Right lobe of liver (tissue), 6 donors: ENCODE measurements around the gene CDH13. TPM values are rescaled to one million over a fixed set of nuclear protein-coding genes. Genes with fewer than 3 reads are reported as not detected.

Source experiments
- ATAC-seq, 4 donors: fragments of 200-7000 bp; cut with Tn5 transposase; one replicate each; pipeline ENCODE4 v1.9.1; 2020; ENCODE audit warnings: mild to moderate bottlenecking in 4 of 4, moderate library complexity in 4 of 4
- DNase-seq, 3 donors: peaks; one replicate each; pipeline ENCODE4 v3.0.0-alpha.2; 2020
- H3K27ac ChIP-seq, 3 donors: fragments of 200-600 bp; one replicate each; pipeline ENCODE4 v1.8.0; 2022
- H3K27me3 ChIP-seq, 2 donors: fragments of 200-600 bp; one replicate each; pipeline ENCODE4 v1.8.0; 2022
- H3K36me3 ChIP-seq, 4 donors: fragments of 200-600 bp; sonication (generic) in 1 of 4; one replicate each; pipeline versions ENCODE4 v1.5.1 to v1.8.0; 2017 to 2022; ENCODE audit warnings: control low read depth in 1 of 4
- H3K4me1 ChIP-seq, 4 donors: fragments of 200-600 bp; sonication (generic) in 1 of 4; one replicate each; pipeline versions ENCODE4 v1.5.1 to v1.8.0; 2017 to 2022; ENCODE audit warnings: control low read depth in 1 of 4
- H3K4me3 ChIP-seq, 3 donors: fragments of 200-600 bp; one replicate each; pipeline ENCODE4 v1.8.0; 2022
- H3K9me3 ChIP-seq, 4 donors: fragments of 200-600 bp; sonication (generic) in 1 of 4; one replicate each; pipeline versions ENCODE4 v1.5.1 to v1.8.0; 2017 to 2022; ENCODE audit warnings: control low read depth in 1 of 4
- CTCF ChIP-seq, 4 donors: fragments of 200-600 bp in 3 of 4; fragments of 450-650 bp in 1 of 4; IDR thresholded peaks; one replicate each; pipeline versions ENCODE4 v1.5.1 to v1.8.0; 2016 to 2022; ENCODE audit warnings: antibody characterized with exemption in 4 of 4, mild to moderate bottlenecking in 2 of 4
- POLR2A ChIP-seq: fragments of 450-650 bp; IDR thresholded peaks from one replicate; pipeline ENCODE4 v1.6.1; 2017; ENCODE audit warnings: antibody characterized with exemption, mild to moderate bottlenecking
- WGBS: methylation state at CpG from one replicate; pipeline ENCODE4 v1.1.6; 2018; ENCODE audit warnings: low coverage, low lambda C conversion rate; ENCODE audit not compliant: insufficient coverage; ENCODE audit errors: missing lambda C conversion rate; 5-methylcytosine and 5-hydroxymethylcytosine counted together
- intact Hi-C, 2 donors: fragments of 100-400 bp; cut with DNase I; formaldehyde crosslinking; loops; one replicate each; pipeline versions ENCODE4 v1.11.2 to v1.14.1; 2022
- total RNA-seq, 6 experiments: library from RNA; depleted of rRNA in 2 of 6; stranded (reverse); fragments of >200 nt in 2 of 6; fragmentation: NEBNext Ultra II Directional in 3 of 6; extraction: Animal tissue kit (Norgen Biotek cat#: 25700) in 3 of 6; gene quantifications; one replicate each; pipeline versions ENCODE4 v1.1.0 to v1.2.4, GENCODE V29; 2016 to 2023
- donor health status: DM: no; HTN: yes; CAD: no.
- donor health status: DM: no; HTN: no; CAD: no.
- donor health status: DM: no; HTN: no; CAD: no.
- donor health status: DM: no; HTN: yes; CAD: no.
- donor health status: DM: no; HTN: yes; CAD: no.

Gene CDH13
- total RNA-seq, 6 experiments from 2014 or later = 0.13 to 4.6 (median 0.49) TPM

GRCh38 chr16:82630219-82630618 lies 3.5 kb downstream of the CDH13 start:
- intact Hi-C loops = no loop called here
- DNase-seq = no peak

GRCh38 chr16:82630688-82631087 lies 3.9 kb downstream of the CDH13 start:
- no peaks in the 10 kb centered on the region for H3K4me1 ChIP-seq
- H3K27ac ChIP-seq = no peak overlapping the region

More at GRCh38 chr16:82630219-82630618, 3.5 kb downstream of the CDH13 start:
- ATAC-seq = no peak
- no peak overlapping the region for H3K4me3 ChIP-seq
- TF ChIP-seq CTCF (IDR thresholded peaks at IDR 0.05) = no peak
- no peak for TF ChIP-seq POLR2A
- H3K36me3 ChIP-seq = no peaks in the 10 kb centered on the region
- H3K27me3 ChIP-seq = peaks cover 0 to 5% of the 10 kb centered on the region in 2 donors
- H3K27ac ChIP-seq = no peak overlapping the region
- whole genome bisulfite sequencing = 50% methylated on average over 2 of the region's 2 CpGs
- H3K4me1 ChIP-seq = no peaks in the 10 kb centered on the region
- no peaks in the 10 kb centered on the region for H3K9me3 ChIP-seq

GRCh38 chr16:82631701-82632685 lies 5.2 kb downstream of the CDH13 start:
- intact Hi-C loops = no loop called here
- Histone ChIP-seq H3K36me3 (no peaks in the 10 kb centered on the region), H3K4me3 (no peak overlapping the region), H3K27ac (no peak overlapping the region), H3K9me3 (no peaks in the 10 kb centered on the region), H3K4me1 (no peaks in the 10 kb centered on the region), H3K27me3 (peaks cover 0 to 5% of the 10 kb centered on the region in 2 donors)
- WGBS = 57% methylated on average over 8 of the region's 10 CpGs
- no peak for ATAC-seq
- TF ChIP-seq CTCF (IDR thresholded peaks at IDR 0.05) (no peak), POLR2A (no peak)
- no peak for DNase-seq

More at GRCh38 chr16:82630688-82631087, 3.9 kb downstream of the CDH13 start:
- intact Hi-C loops = no loop called here
- WGBS = 60% methylated on average over 3 of the region's 3 CpGs
- Histone ChIP-seq H3K27me3 (peaks cover 0 to 5% of the 10 kb centered on the region in 2 donors), H3K4me3 (no peak overlapping the region), H3K36me3 (no peaks in the 10 kb centered on the region), H3K9me3 (no peaks in the 10 kb centered on the region)
- ATAC-seq (no peak), DNase-seq (no peak)
- TF ChIP-seq POLR2A = no peak
- peak in 3 of 4 donors; percentile 9 to 26 (median 19) for TF ChIP-seq CTCF (IDR thresholded peaks at IDR 0.05)

- intact Hi-C loops = no loop called here
- ATAC-seq = no peak
- no peaks in the 10 kb centered on the region for H3K36me3 ChIP-seq
- WGBS = 73% methylated on average over 5 of the region's 15 CpGs
- H3K4me1 ChIP-seq = no peaks in the 10 kb centered on the region
- TF ChIP-seq CTCF (IDR thresholded peaks at IDR 0.05) (no peak), POLR2A (no peak)
- DNase-seq = no peak
- H3K4me3 ChIP-seq = no peak overlapping the region
- no peaks in the 10 kb centered on the region for H3K27me3 ChIP-seq
- no peak overlapping the region for H3K27ac ChIP-seq
- no peaks in the 10 kb centered on the region for H3K9me3 ChIP-seq
These were observed 7.3 kb downstream of the CDH13 start for GRCh38 chr16:82633964-82634600.
